Gastrocnemius medialis (tissue), 4 donors: ENCODE measurements around the gene CSHL1.

Experiments
- CTCF ChIP-seq, 5 experiments: fragments of 450-650 bp in 3 of 5; fragments of 200-600 bp in 2 of 5; sonication (generic) in 2 of 5; IDR thresholded peaks in 4 of 5; conservative IDR thresholded peaks in 1 of 5; 1 replicate in 4 of 5; 2 replicates in 1 of 5; pipeline ENCODE4 v1.5.1; 2016 to 2019; ENCODE audit warnings: antibody characterized with exemption in 5 of 5, mild to moderate bottlenecking in 3 of 5, moderate library complexity in 3 of 5
- POLR2A ChIP-seq, 2 donors: fragments of 450-650 bp; IDR thresholded peaks; one replicate each; pipeline ENCODE4 v1.6.1; 2017; ENCODE audit warnings: antibody characterized with exemption in 2 of 2, mild to moderate bottlenecking in 2 of 2, moderate library complexity in 2 of 2

DNA sequence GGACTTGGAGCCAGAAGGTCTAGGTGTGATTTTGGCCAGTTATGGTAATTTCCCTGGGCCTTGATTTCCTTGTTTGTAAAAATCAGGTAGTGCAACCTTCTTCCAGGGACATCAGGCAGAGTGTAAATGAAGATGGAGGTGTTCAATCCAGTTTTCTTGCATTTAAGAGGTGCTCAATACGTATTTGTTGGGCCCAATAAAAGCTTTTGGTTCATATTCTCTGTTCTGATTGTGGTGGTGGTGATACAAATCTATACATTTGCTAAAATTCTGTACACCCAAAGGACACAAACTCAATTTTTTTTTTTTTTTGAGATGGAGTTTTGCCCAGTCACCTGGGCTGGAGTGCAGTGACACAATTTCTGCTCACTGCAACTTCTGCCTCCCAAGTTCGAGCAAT is 15.1 kb upstream of the CSHL1 start:
- no peak for TF ChIP-seq CTCF (IDR thresholded peaks at IDR 0.05 in 4 of 5, conservative IDR thresholded peaks at IDR 0.05 in 1 of 5)
- no peak for TF ChIP-seq POLR2A (IDR thresholded peaks at IDR 0.05)
